Activated CD4-positive, alpha-beta T cell treated with anti-CD3 and anti-CD28 coated beads for 1 hour (primary cell): ENCODE data around the gene ZFAND2B.

Experiments used
- DNase-seq: peaks from one replicate; pipeline ENCODE4 v3.0.0-alpha.2; 2020

The ZFAND2B gene

GRCh38 chr2:219206328-219207133, at the start of gene ZFAND2B:
Gene ZFAND2B, plus strand, starts transcription at chr2:219206782. Its CDS starts 206 bp downstream, at chr2:219206988.
- peak; percentile 93 for DNase-seq

GRCh38 chr2:219157396-219157795, 49.2 kb upstream of the ZFAND2B start:
- DNase-seq: no peak

- no peak for DNase-seq
Observed at GRCh38 chr2:219158025-219158424, 48.6 kb upstream of the ZFAND2B start.

GRCh38 chr2:219158586-219158985, 48.0 kb upstream of the ZFAND2B start:
- DNase-seq: no peak

GRCh38 chr2:219159771-219160185, 46.8 kb upstream of the ZFAND2B start:
- DNase-seq: no peak

GRCh38 chr2:219160186-219161017, 46.2 kb upstream of the ZFAND2B start, which contains the start of gene NHEJ1:
Gene NHEJ1, minus strand, starts transcription at chr2:219160815. Its CDS starts 2,453 bp downstream, at chr2:219158362.
- DNase-seq: peak; percentile 86

- no peak for DNase-seq
Observed at GRCh38 chr2:219161097-219161496, 45.5 kb upstream of the ZFAND2B start.

- DNase-seq: no peak
Observed at GRCh38 chr2:219163156-219163555, 43.4 kb upstream of the ZFAND2B start.

GRCh38 chr2:219165058-219165911, 41.3 kb upstream of the ZFAND2B start:
- no peak for DNase-seq

GRCh38 chr2:219167997-219168396, 38.6 kb upstream of the ZFAND2B start:
- DNase-seq: no peak

- DNase-seq: no peak
Observed at GRCh38 chr2:219168526-219168925, 38.1 kb upstream of the ZFAND2B start.

GRCh38 chr2:219168932-219169331, 37.6 kb upstream of the ZFAND2B start:
- no peak for DNase-seq

- no peak for DNase-seq
Observed at GRCh38 chr2:219169930-219170654, 36.5 kb upstream of the ZFAND2B start, which contains the start of gene SLC23A3. Gene SLC23A3, minus strand, starts transcription at chr2:219170029. Its CDS starts 45 bp downstream, at chr2:219169984.

- DNase-seq: no peak
Observed at GRCh38 chr2:219171231-219171651, 35.3 kb upstream of the ZFAND2B start.

GRCh38 chr2:219172231-219173154, 34.1 kb upstream of the ZFAND2B start:
- no peak for DNase-seq

- DNase-seq: no peak
Observed at GRCh38 chr2:219173176-219173575, 33.4 kb upstream of the ZFAND2B start.

- no peak for DNase-seq
Observed at GRCh38 chr2:219174146-219174545, 32.4 kb upstream of the ZFAND2B start.

GRCh38 chr2:219174801-219175200, 31.8 kb upstream of the ZFAND2B start:
- DNase-seq: no peak

GRCh38 chr2:219175486-219175885, 31.1 kb upstream of the ZFAND2B start:
- no peak for DNase-seq

- DNase-seq: no peak
Observed at GRCh38 chr2:219175928-219176817, 30.4 kb upstream of the ZFAND2B start.
